ENCODE data around the gene SLC4A3.

- TF ChIP-seq, protein P1, sequence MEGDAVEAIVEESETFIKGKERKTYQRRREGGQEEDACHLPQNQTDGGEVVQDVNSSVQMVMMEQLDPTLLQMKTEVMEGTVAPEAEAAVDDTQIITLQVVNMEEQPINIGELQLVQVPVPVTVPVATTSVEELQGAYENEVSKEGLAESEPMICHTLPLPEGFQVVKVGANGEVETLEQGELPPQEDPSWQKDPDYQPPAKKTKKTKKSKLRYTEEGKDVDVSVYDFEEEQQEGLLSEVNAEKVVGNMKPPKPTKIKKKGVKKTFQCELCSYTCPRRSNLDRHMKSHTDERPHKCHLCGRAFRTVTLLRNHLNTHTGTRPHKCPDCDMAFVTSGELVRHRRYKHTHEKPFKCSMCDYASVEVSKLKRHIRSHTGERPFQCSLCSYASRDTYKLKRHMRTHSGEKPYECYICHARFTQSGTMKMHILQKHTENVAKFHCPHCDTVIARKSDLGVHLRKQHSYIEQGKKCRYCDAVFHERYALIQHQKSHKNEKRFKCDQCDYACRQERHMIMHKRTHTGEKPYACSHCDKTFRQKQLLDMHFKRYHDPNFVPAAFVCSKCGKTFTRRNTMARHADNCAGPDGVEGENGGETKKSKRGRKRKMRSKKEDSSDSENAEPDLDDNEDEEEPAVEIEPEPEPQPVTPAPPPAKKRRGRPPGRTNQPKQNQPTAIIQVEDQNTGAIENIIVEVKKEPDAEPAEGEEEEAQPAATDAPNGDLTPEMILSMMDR (IDR thresholded peaks at IDR 0.05 in 8 of 11, conservative IDR thresholded peaks at IDR 0.05 in 3 of 11), result no peak
- TF ChIP-seq POLR2A (IDR thresholded peaks at IDR 0.05) (no peak), POLR2AphosphoS5 (IDR thresholded peaks at IDR 0.05) (no peak)
Measured at GRCh38 chr2:219607931-219608330, 19.5 kb upstream of the SLC4A3 start.

Measured in spleen (tissue), 7 donors.